Transverse colon (tissue), 4 donors: ENCODE measurements around the gene PC.

Source experiments
- CTCF ChIP-seq, 5 experiments: fragments of 200-600 bp in 3 of 5; fragments of 450-650 bp in 2 of 5; sonication (generic) in 3 of 5; IDR thresholded peaks; 1 replicate in 2 of 5; 2 replicates in 3 of 5; pipeline ENCODE4 v1.5.1; 2016 to 2017; ENCODE audit warnings: antibody characterized with exemption in 5 of 5, inconsistent platforms in 3 of 5, mild to moderate bottlenecking in 2 of 5, moderate library complexity in 1 of 5
- EP300 ChIP-seq: sonication (generic); formaldehyde crosslinking; IDR thresholded peaks from one replicate; pipeline ENCODE4 v1.6.1; 2017; ENCODE audit warnings: antibody characterized with exemption, low read depth
- POLR2A ChIP-seq: fragments of 450-650 bp; IDR thresholded peaks from one replicate; pipeline ENCODE4 v1.6.1; 2016; ENCODE audit warnings: antibody characterized with exemption, mild to moderate bottlenecking, moderate library complexity
- POLR2AphosphoS5 ChIP-seq, 3 donors: sonication (generic); formaldehyde crosslinking; IDR thresholded peaks; one replicate each; pipeline ENCODE4 v1.6.1; 2016; ENCODE audit warnings: antibody characterized with exemption in 3 of 3

GRCh38 chr11:66912911-66913310 is 45.3 kb downstream of the PC start:
- no peak for TF ChIP-seq CTCF (IDR thresholded peaks at IDR 0.05)
- no peak for TF ChIP-seq POLR2A
- TF ChIP-seq POLR2AphosphoS5 (IDR thresholded peaks at IDR 0.05), result no peak
- TF ChIP-seq EP300, result no peak
